GM23338 (cell line): Measurements from ENCODE around the gene FGF5.

Source experiments
- CREB1 ChIP-seq: fragments of 250-450 bp; sonication (Bioruptor Pico); IDR thresholded peaks from 2 replicates; pipeline ENCODE4 v1.5.0; 2020; ENCODE audit warnings: low read depth, mild to moderate bottlenecking, moderate library complexity
- EZH2 ChIP-seq: fragments of 200-600 bp; sonication (generic); IDR thresholded peaks from one replicate; pipeline ENCODE4 v1.8.0; 2017; ENCODE audit warnings: antibody characterized with exemption, mild to moderate bottlenecking, low read depth; ENCODE audit not compliant: unreplicated experiment
- EZH2phosphoT487 ChIP-seq: fragments of 200-600 bp; sonication (generic); IDR thresholded peaks from one replicate; pipeline ENCODE4 v1.8.1; 2018; ENCODE audit warnings: antibody characterized with exemption; ENCODE audit not compliant: unreplicated experiment
- JUNB ChIP-seq: IDR thresholded peaks from one replicate; pipeline ENCODE4 v1.6.1; 2016; ENCODE audit warnings: antibody characterized with exemption; ENCODE audit not compliant: unreplicated experiment
- NANOG ChIP-seq: IDR thresholded peaks from 2 replicates; pipeline ENCODE4 v1.6.1; 2016; ENCODE audit warnings: antibody characterized with exemption, borderline replicate concordance
- POLR2AphosphoS5 ChIP-seq: IDR thresholded peaks from 2 replicates; pipeline ENCODE4 v1.6.1; 2016; ENCODE audit warnings: antibody characterized with exemption, low read depth
- ZNF331 ChIP-seq: fragments of 250-450 bp; sonication (Bioruptor Pico); IDR thresholded peaks from 2 replicates; pipeline ENCODE4 v1.5.0; 2020; ENCODE audit warnings: low read depth, mild to moderate bottlenecking, moderate library complexity
- TF ChIP-seq, protein P1 (sequence below), 2 experiments: fragments of 200-600 bp in 1 of 2; sonication (generic) in 1 of 2; conservative IDR thresholded peaks; 2 replicates each; pipeline versions ENCODE4 v1.5.1 to v1.6.1; 2016 to 2017; ENCODE audit warnings: antibody characterized with exemption in 2 of 2, low read depth in 2 of 2, mild to moderate bottlenecking in 2 of 2, moderate library complexity in 1 of 2
- TF ChIP-seq, protein P2 (sequence below): fragments of 250-450 bp; sonication (Bioruptor Pico); IDR thresholded peaks from 2 replicates; pipeline ENCODE4 v1.5.0; 2020; ENCODE audit warnings: mild to moderate bottlenecking, moderate library complexity
- TF ChIP-seq, protein P3 (sequence below): IDR thresholded peaks from one replicate; pipeline ENCODE4 v1.6.1; 2018; ENCODE audit warnings: antibody characterized with exemption; ENCODE audit not compliant: unreplicated experiment
- TF ChIP-seq, protein P4 (sequence below): IDR thresholded peaks from 2 replicates; pipeline ENCODE4 v1.6.1; 2016; ENCODE audit warnings: antibody characterized with exemption

DNA sequence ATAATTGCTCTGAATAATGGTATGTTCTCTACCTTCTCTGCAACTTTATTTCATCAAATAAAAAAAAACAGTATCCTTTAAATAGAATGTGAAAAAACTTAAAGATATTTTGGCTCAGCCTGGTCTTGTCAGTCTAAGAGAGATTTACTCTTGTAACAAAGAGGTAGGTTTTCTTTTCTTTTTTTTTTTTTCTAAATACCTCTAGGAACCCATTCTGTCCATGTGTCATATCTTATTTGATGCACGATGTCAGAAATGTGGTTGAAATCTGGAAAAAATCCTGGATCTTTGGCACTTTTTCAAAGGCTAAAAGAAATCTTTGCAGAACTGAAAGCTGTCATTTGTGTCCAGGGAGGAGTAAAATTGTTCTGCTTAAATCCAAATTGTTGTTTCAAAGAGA, 17.3 kb upstream of the FGF5 start:
- TF ChIP-seq, protein P1, sequence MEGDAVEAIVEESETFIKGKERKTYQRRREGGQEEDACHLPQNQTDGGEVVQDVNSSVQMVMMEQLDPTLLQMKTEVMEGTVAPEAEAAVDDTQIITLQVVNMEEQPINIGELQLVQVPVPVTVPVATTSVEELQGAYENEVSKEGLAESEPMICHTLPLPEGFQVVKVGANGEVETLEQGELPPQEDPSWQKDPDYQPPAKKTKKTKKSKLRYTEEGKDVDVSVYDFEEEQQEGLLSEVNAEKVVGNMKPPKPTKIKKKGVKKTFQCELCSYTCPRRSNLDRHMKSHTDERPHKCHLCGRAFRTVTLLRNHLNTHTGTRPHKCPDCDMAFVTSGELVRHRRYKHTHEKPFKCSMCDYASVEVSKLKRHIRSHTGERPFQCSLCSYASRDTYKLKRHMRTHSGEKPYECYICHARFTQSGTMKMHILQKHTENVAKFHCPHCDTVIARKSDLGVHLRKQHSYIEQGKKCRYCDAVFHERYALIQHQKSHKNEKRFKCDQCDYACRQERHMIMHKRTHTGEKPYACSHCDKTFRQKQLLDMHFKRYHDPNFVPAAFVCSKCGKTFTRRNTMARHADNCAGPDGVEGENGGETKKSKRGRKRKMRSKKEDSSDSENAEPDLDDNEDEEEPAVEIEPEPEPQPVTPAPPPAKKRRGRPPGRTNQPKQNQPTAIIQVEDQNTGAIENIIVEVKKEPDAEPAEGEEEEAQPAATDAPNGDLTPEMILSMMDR (conservative IDR thresholded peaks at IDR 0.05; ENCODE audit: low read depth in 2 of 2), result no peak
- TF ChIP-seq, protein P2, sequence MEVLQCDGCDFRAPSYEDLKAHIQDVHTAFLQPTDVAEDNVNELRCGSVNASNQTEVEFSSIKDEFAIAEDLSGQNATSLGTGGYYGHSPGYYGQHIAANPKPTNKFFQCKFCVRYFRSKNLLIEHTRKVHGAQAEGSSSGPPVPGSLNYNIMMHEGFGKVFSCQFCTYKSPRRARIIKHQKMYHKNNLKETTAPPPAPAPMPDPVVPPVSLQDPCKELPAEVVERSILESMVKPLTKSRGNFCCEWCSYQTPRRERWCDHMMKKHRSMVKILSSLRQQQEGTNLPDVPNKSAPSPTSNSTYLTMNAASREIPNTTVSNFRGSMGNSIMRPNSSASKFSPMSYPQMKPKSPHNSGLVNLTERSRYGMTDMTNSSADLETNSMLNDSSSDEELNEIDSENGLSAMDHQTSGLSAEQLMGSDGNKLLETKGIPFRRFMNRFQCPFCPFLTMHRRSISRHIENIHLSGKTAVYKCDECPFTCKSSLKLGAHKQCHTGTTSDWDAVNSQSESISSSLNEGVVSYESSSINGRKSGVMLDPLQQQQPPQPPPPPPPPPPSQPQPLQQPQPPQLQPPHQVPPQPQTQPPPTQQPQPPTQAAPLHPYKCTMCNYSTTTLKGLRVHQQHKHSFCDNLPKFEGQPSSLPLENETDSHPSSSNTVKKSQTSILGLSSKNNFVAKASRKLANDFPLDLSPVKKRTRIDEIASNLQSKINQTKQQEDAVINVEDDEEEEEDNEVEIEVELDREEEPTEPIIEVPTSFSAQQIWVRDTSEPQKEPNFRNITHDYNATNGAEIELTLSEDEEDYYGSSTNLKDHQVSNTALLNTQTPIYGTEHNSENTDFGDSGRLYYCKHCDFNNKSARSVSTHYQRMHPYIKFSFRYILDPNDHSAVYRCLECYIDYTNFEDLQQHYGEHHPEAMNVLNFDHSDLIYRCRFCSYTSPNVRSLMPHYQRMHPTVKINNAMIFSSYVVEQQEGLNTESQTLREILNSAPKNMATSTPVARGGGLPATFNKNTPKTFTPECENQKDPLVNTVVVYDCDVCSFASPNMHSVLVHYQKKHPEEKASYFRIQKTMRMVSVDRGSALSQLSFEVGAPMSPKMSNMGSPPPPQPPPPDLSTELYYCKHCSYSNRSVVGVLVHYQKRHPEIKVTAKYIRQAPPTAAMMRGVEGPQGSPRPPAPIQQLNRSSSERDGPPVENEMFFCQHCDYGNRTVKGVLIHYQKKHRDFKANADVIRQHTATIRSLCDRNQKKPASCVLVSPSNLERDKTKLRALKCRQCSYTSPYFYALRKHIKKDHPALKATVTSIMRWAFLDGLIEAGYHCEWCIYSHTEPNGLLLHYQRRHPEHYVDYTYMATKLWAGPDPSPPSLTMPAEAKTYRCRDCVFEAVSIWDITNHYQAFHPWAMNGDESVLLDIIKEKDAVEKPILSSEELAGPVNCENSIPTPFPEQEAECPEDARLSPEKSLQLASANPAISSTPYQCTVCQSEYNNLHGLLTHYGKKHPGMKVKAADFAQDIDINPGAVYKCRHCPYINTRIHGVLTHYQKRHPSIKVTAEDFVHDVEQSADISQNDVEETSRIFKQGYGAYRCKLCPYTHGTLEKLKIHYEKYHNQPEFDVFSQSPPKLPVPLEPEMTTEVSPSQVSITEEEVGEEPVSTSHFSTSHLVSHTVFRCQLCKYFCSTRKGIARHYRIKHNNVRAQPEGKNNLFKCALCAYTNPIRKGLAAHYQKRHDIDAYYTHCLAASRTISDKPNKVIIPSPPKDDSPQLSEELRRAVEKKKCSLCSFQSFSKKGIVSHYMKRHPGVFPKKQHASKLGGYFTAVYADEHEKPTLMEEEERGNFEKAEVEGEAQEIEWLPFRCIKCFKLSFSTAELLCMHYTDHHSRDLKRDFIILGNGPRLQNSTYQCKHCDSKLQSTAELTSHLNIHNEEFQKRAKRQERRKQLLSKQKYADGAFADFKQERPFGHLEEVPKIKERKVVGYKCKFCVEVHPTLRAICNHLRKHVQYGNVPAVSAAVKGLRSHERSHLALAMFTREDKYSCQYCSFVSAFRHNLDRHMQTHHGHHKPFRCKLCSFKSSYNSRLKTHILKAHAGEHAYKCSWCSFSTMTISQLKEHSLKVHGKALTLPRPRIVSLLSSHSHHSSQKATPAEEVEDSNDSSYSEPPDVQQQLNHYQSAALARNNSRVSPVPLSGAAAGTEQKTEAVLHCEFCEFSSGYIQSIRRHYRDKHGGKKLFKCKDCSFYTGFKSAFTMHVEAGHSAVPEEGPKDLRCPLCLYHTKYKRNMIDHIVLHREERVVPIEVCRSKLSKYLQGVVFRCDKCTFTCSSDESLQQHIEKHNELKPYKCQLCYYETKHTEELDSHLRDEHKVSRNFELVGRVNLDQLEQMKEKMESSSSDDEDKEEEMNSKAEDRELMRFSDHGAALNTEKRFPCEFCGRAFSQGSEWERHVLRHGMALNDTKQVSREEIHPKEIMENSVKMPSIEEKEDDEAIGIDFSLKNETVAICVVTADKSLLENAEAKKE (CRISPR knock-in tag), result no peak
- TF ChIP-seq POLR2AphosphoS5 (no peak), CREB1 (CRISPR knock-in tag) (no peak), EZH2phosphoT487 (no peak), EZH2 (no peak), NANOG (no peak), JUNB (no peak), ZNF331 (CRISPR knock-in tag) (no peak)
- TF ChIP-seq, protein P3, sequence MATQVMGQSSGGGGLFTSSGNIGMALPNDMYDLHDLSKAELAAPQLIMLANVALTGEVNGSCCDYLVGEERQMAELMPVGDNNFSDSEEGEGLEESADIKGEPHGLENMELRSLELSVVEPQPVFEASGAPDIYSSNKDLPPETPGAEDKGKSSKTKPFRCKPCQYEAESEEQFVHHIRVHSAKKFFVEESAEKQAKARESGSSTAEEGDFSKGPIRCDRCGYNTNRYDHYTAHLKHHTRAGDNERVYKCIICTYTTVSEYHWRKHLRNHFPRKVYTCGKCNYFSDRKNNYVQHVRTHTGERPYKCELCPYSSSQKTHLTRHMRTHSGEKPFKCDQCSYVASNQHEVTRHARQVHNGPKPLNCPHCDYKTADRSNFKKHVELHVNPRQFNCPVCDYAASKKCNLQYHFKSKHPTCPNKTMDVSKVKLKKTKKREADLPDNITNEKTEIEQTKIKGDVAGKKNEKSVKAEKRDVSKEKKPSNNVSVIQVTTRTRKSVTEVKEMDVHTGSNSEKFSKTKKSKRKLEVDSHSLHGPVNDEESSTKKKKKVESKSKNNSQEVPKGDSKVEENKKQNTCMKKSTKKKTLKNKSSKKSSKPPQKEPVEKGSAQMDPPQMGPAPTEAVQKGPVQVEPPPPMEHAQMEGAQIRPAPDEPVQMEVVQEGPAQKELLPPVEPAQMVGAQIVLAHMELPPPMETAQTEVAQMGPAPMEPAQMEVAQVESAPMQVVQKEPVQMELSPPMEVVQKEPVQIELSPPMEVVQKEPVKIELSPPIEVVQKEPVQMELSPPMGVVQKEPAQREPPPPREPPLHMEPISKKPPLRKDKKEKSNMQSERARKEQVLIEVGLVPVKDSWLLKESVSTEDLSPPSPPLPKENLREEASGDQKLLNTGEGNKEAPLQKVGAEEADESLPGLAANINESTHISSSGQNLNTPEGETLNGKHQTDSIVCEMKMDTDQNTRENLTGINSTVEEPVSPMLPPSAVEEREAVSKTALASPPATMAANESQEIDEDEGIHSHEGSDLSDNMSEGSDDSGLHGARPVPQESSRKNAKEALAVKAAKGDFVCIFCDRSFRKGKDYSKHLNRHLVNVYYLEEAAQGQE, result no peak
- TF ChIP-seq, protein P4, sequence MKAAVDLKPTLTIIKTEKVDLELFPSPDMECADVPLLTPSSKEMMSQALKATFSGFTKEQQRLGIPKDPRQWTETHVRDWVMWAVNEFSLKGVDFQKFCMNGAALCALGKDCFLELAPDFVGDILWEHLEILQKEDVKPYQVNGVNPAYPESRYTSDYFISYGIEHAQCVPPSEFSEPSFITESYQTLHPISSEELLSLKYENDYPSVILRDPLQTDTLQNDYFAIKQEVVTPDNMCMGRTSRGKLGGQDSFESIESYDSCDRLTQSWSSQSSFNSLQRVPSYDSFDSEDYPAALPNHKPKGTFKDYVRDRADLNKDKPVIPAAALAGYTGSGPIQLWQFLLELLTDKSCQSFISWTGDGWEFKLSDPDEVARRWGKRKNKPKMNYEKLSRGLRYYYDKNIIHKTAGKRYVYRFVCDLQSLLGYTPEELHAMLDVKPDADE, result no peak
